ENCODE measurements around the gene KRT71. TPM values are rescaled to one million over a fixed set of nuclear protein-coding genes. Genes with fewer than 3 reads are reported as not detected.

The KRT71 gene
- total RNA-seq, 1 donor from 2014 or later, result not detected

GRCh38 chr12:52537101-52537500 is 15.8 kb downstream of the KRT71 start:
- DNase-seq, result no peak

GRCh38 chr12:52535574-52535973 is 17.4 kb downstream of the KRT71 start:
- no peak for DNase-seq

GRCh38 chr12:52534482-52534881 is 18.5 kb downstream of the KRT71 start:
- no peak for DNase-seq

- no peak for DNase-seq
Observed at GRCh38 chr12:52533686-52534470, 19.1 kb downstream of the KRT71 start.

- no peak for DNase-seq
Observed at GRCh38 chr12:52532636-52533035, 20.3 kb downstream of the KRT71 start.

GRCh38 chr12:52531566-52532300 is 21.2 kb downstream of the KRT71 start:
- no peak for DNase-seq

GRCh38 chr12:52530905-52531304 is 22.0 kb downstream of the KRT71 start:
- no peak for DNase-seq

GRCh38 chr12:52530366-52530765 is 22.6 kb downstream of the KRT71 start:
- DNase-seq, result no peak

GRCh38 chr12:52529846-52530245 is 23.1 kb downstream of the KRT71 start:
- DNase-seq, result no peak

GRCh38 chr12:52529417-52529816 is 23.5 kb downstream of the KRT71 start:
- DNase-seq, result no peak

GRCh38 chr12:52528641-52529143 is 24.3 kb downstream of the KRT71 start:
- peak; percentile 44 for DNase-seq

- no peak for DNase-seq
Observed at GRCh38 chr12:52527121-52527800, 25.7 kb downstream of the KRT71 start.

- DNase-seq, result no peak
Observed at GRCh38 chr12:52526511-52526951, 26.4 kb downstream of the KRT71 start.

- DNase-seq, result no peak
Observed at GRCh38 chr12:52525661-52526499, 27.1 kb downstream of the KRT71 start.

GRCh38 chr12:52524898-52525591 is 27.9 kb downstream of the KRT71 start:
- peak; percentile 23 for DNase-seq

- no peak for DNase-seq
Observed at GRCh38 chr12:52524241-52524897, 28.6 kb downstream of the KRT71 start.

GRCh38 chr12:52523824-52524223 is 29.1 kb downstream of the KRT71 start:
- DNase-seq, result no peak

GRCh38 chr12:52522346-52523011 is 30.5 kb downstream of the KRT71 start:
- DNase-seq, result no peak

GRCh38 chr12:52521568-52522266 is 31.2 kb downstream of the KRT71 start:
- no peak for DNase-seq

GRCh38 chr12:52521175-52521567 is 31.8 kb downstream of the KRT71 start:
- no peak for DNase-seq
